ENCODE data around the gene FBXO48.
A peak's percentile ranks its signal among the peaks of the same experiment; 100 is the strongest.

FBXO48 gene

GRCh38 chr2:68435615-68436014 is 31.5 kb downstream of the FBXO48 start:
- DNase-seq (ENCODE audit: low spot score) = no peak

GRCh38 chr2:68434981-68435380 is 32.1 kb downstream of the FBXO48 start:
- no peak for DNase-seq (ENCODE audit: low spot score)

GRCh38 chr2:68432696-68433658 is 34.1 kb downstream of the FBXO48 start:
- no peak for DNase-seq (ENCODE audit: low spot score)

GRCh38 chr2:68431316-68431972 is 35.6 kb downstream of the FBXO48 start:
- DNase-seq (ENCODE audit: low spot score) = no peak

- DNase-seq (ENCODE audit: low spot score) = no peak
Observed at GRCh38 chr2:68429311-68429826, 37.7 kb downstream of the FBXO48 start.

- no peak for DNase-seq (ENCODE audit: low spot score)
Observed at GRCh38 chr2:68428746-68429145, 38.3 kb downstream of the FBXO48 start.

GRCh38 chr2:68428126-68428525 is 39.0 kb downstream of the FBXO48 start:
- DNase-seq (ENCODE audit: low spot score) = no peak

GRCh38 chr2:68426848-68427579 is 40.1 kb downstream of the FBXO48 start:
- peak; percentile 43 for DNase-seq (ENCODE audit: low spot score)

GRCh38 chr2:68426446-68426845 is 40.6 kb downstream of the FBXO48 start:
- DNase-seq (ENCODE audit: low spot score) = no peak

- DNase-seq (ENCODE audit: low spot score) = no peak
Observed at GRCh38 chr2:68425503-68425902, 41.6 kb downstream of the FBXO48 start.

- no peak for DNase-seq (ENCODE audit: low spot score)
Observed at GRCh38 chr2:68423966-68424650, 43.0 kb downstream of the FBXO48 start.

- no peak for DNase-seq (ENCODE audit: low spot score)
Observed at GRCh38 chr2:68420254-68420910, 46.7 kb downstream of the FBXO48 start.

GRCh38 chr2:68418855-68419254 is 48.2 kb downstream of the FBXO48 start:
- no peak for DNase-seq (ENCODE audit: low spot score)

GRCh38 chr2:68418419-68418818 is 48.7 kb downstream of the FBXO48 start:
- DNase-seq (ENCODE audit: low spot score) = no peak

GRCh38 chr2:68417926-68418325 is 49.2 kb downstream of the FBXO48 start:
- DNase-seq (ENCODE audit: low spot score) = no peak

- DNase-seq (ENCODE audit: low spot score) = no peak
Observed at GRCh38 chr2:68416081-68416675, 50.9 kb downstream of the FBXO48 start.

GRCh38 chr2:68415521-68415920 is 51.6 kb downstream of the FBXO48 start:
- no peak for DNase-seq (ENCODE audit: low spot score)

GRCh38 chr2:68414876-68415275 is 52.2 kb downstream of the FBXO48 start:
- DNase-seq (ENCODE audit: low spot score) = no peak

- no peak for DNase-seq (ENCODE audit: low spot score)
Observed at GRCh38 chr2:68414452-68414851, 52.6 kb downstream of the FBXO48 start.

GRCh38 chr2:68413466-68413865 is 53.6 kb downstream of the FBXO48 start:
- no peak for DNase-seq (ENCODE audit: low spot score)
